ENCODE measurements around the gene CD55. TPM values are rescaled to one million over a fixed set of nuclear protein-coding genes. Genes with fewer than 3 reads are reported as not detected.

The CD55 gene
- polyA plus RNA-seq, 1 of the 3 experiments (the other 2 are of a cell fraction) = 10.4 TPM

DNA sequence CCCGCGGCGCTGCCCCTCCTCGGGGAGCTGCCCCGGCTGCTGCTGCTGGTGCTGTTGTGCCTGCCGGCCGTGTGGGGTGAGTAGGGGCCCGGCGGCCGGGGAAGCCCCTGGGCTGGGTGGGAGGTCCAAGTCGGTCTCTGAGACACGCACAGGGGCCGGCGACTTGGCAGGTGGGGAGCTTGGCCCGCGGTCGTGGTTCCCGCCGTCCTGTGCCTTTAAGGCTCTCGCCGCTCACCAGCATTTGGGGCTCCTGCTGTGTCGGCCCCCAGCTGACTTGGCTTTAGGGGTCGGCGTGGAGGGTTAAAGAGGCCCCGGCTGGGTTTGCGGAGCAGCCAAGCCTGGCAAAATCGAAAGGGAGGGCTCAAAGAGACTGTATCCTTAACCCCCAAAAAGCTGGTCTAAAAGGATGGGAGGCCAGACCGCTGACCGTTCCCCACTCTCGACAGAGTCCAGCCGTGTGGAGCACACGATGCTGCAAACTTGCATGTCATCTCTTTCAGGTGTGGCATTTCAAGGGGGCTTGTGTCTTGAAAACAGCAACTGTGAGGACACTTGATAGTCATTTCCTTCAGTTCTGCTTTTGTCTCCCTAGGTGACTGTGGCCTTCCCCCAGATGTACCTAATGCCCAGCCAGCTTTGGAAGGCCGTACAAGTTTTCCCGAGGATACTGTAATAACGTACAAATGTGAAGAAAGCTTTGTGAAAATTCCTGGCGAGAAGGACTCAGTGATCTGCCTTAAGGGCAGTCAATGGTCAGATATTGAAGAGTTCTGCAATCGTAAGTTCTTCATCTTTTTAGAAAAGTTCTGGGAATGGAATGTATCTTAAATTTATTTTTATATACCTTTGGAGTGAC lies 540 bp downstream of the CD55 start (continued):
- TF ChIP-seq, protein P1, sequence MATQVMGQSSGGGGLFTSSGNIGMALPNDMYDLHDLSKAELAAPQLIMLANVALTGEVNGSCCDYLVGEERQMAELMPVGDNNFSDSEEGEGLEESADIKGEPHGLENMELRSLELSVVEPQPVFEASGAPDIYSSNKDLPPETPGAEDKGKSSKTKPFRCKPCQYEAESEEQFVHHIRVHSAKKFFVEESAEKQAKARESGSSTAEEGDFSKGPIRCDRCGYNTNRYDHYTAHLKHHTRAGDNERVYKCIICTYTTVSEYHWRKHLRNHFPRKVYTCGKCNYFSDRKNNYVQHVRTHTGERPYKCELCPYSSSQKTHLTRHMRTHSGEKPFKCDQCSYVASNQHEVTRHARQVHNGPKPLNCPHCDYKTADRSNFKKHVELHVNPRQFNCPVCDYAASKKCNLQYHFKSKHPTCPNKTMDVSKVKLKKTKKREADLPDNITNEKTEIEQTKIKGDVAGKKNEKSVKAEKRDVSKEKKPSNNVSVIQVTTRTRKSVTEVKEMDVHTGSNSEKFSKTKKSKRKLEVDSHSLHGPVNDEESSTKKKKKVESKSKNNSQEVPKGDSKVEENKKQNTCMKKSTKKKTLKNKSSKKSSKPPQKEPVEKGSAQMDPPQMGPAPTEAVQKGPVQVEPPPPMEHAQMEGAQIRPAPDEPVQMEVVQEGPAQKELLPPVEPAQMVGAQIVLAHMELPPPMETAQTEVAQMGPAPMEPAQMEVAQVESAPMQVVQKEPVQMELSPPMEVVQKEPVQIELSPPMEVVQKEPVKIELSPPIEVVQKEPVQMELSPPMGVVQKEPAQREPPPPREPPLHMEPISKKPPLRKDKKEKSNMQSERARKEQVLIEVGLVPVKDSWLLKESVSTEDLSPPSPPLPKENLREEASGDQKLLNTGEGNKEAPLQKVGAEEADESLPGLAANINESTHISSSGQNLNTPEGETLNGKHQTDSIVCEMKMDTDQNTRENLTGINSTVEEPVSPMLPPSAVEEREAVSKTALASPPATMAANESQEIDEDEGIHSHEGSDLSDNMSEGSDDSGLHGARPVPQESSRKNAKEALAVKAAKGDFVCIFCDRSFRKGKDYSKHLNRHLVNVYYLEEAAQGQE (IDR thresholded peaks at IDR 0.05; ENCODE audit: low read depth, low read length) = no peak
- no peak for TF ChIP-seq POLR2AphosphoS5 (IDR thresholded peaks at IDR 0.05; ENCODE audit: low read depth, low read length)
- TF ChIP-seq MXI1 (IDR thresholded peaks at IDR 0.05; ENCODE audit: low read depth, low read length) = no peak
- TF ChIP-seq TCF12 (IDR thresholded peaks at IDR 0.05) = no peak
- no peak for TF ChIP-seq FOSL2 (IDR thresholded peaks at IDR 0.05; ENCODE audit: borderline replicate concordance, low read depth)
- no peak for TF ChIP-seq EP300 (IDR thresholded peaks at IDR 0.05; ENCODE audit: borderline replicate concordance in 1 of 2, low read depth in 1 of 2, low read length in 1 of 2)
- no peak for TF ChIP-seq GABPA (IDR thresholded peaks at IDR 0.05; ENCODE audit: low read depth)
- TF ChIP-seq, protein P2, sequence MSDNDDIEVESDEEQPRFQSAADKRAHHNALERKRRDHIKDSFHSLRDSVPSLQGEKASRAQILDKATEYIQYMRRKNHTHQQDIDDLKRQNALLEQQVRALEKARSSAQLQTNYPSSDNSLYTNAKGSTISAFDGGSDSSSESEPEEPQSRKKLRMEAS (IDR thresholded peaks at IDR 0.05; ENCODE audit: low read depth) = no peak
- TF ChIP-seq RXRA (IDR thresholded peaks at IDR 0.05; ENCODE audit: borderline replicate concordance, low read depth) = no peak

DNA sequence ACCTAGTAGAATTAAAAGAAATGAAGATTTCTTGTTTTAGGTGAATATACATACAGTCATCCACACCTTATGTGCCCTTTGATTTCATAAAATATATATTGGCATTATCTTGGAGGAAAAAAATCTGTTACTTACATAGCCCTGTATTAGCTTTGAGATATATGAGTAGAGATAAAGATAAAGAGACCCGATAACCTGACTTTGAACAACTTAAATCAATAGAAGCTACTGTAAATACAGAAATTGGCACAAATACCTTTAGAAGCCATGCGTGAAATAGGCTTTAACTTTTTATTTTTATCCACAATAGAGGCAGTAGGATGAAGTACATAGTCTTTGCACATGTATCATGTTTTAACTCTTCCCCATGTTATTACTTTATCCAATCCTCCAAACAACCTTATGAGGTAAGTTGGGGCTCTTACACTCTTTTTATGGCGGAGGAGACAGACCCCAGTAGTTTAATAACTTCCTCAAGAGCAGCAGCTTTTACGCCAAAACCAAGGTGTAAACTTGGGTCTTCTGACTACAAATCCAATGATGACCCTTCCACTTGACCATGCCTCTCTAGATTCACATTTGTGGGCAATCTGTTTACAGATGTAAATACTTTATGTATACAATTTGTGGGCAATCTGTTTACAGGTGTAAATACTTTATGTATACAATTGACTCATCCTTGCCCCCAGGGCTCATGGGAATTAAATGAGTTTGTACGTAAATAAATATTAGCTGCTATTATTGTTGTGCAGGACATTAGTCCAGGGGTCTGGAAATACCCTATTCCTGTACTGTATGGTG lies 2.1 kb downstream of the CD55 start:
- CTCF ChIA-PET = no interaction called here
- no peaks in the 10 kb centered on the region for H4K20me1 ChIP-seq (ENCODE audit: insufficient read depth)
- DNase-seq = no peak
- no peaks in the 10 kb centered on the region for H3K9me3 ChIP-seq
- H2AFZ ChIP-seq (ENCODE audit: low read depth) = no peak overlapping the region
- no peak overlapping the region for H3K4me2 ChIP-seq
- no peaks in the 10 kb centered on the region for H3K79me2 ChIP-seq (ENCODE audit: insufficient read depth)
- 43% methylated on average over 5 of the region's 5 CpGs for WGBS (ENCODE audit: low lambda C conversion rate)
- no peaks in the 10 kb centered on the region for H3F3A ChIP-seq (replicated peaks; ENCODE audit: insufficient read depth)
- H3K9me2 ChIP-seq = no peaks in the 10 kb centered on the region
- H3K27ac ChIP-seq (ENCODE audit: low read depth in 2 of 2, low read length in 1 of 2) = no peak overlapping the region
- TF ChIP-seq, protein P1 (IDR thresholded peaks at IDR 0.05; ENCODE audit: low read depth, low read length) = no peak
- TF ChIP-seq FOSL2 (IDR thresholded peaks at IDR 0.05; ENCODE audit: borderline replicate concordance, low read depth) = no peak
- no peak for TF ChIP-seq RFX5 (IDR thresholded peaks at IDR 0.05; ENCODE audit: low read length)
- TF ChIP-seq, protein P3, sequence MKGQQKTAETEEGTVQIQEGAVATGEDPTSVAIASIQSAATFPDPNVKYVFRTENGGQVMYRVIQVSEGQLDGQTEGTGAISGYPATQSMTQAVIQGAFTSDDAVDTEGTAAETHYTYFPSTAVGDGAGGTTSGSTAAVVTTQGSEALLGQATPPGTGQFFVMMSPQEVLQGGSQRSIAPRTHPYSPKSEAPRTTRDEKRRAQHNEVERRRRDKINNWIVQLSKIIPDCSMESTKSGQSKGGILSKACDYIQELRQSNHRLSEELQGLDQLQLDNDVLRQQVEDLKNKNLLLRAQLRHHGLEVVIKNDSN (IDR thresholded peaks at IDR 0.05; ENCODE audit: borderline replicate concordance, low read depth) = no peak
- TF ChIP-seq ELF1 (IDR thresholded peaks at IDR 0.05) = no peak
- TF ChIP-seq YY1 (IDR thresholded peaks at IDR 0.05; ENCODE audit: low read depth) = no peak
- TF ChIP-seq JUND (IDR thresholded peaks at IDR 0.05) = no peak
- TF ChIP-seq EP300 (IDR thresholded peaks at IDR 0.05; ENCODE audit: borderline replicate concordance in 1 of 2, low read depth in 1 of 2, low read length in 1 of 2) = no peak
- TF ChIP-seq TEAD4 (IDR thresholded peaks at IDR 0.05; ENCODE audit: borderline replicate concordance, insufficient read depth) = no peak
- TF ChIP-seq FOXJ3 (CRISPR knock-in tag; IDR thresholded peaks at IDR 0.05) = no peak
- no peak for TF ChIP-seq RAD21 (IDR thresholded peaks at IDR 0.05; ENCODE audit: low read length)
- no peak for TF ChIP-seq GATA2 (CRISPR knock-in tag; IDR thresholded peaks at IDR 0.05)
- TF ChIP-seq, protein P2 (IDR thresholded peaks at IDR 0.05; ENCODE audit: low read depth) = no peak
- no peak overlapping the region for H3K4me3 ChIP-seq (ENCODE audit: low read depth in 2 of 2, low read length in 1 of 2)
- H3K36me3 ChIP-seq (replicated peaks in 1 of 2; ENCODE audit: control insufficient read depth in 1 of 2, insufficient read depth in 2 of 2, low read length in 1 of 2) = peaks cover 0 to 14% of the 10 kb centered on the region in 2 experiments
- H3K27me3 ChIP-seq (ENCODE audit: insufficient read depth) = peaks cover 13% of the 10 kb centered on the region; the same call in 1 of the 2 replicates
- H3K4me1 ChIP-seq (ENCODE audit: control insufficient read depth in 1 of 2, insufficient read depth in 2 of 2, low read depth in 1 of 2, low read length in 1 of 2) = peaks cover 0 to 3% of the 10 kb centered on the region in 2 experiments; a peak in 2 of 4 replicates
- POLR2A ChIA-PET = no interaction called here
- no peak overlapping the region for H3K9ac ChIP-seq
